SK-N-SH (cell line): ENCODE measurements around the gene DGKH.

Experiments
- TAF1 ChIP-seq: IDR thresholded peaks from 2 replicates; pipeline ENCODE4 v1.6.1; 2012; ENCODE audit warnings: low read depth, mild to moderate bottlenecking, low read length, moderate library complexity, borderline replicate concordance
- TF ChIP-seq, protein P1 (sequence below): fragments of 200-600 bp; sonication (generic); IDR thresholded peaks from 2 replicates; pipeline ENCODE4 v1.6.1; 2017; ENCODE audit warnings: antibody characterized with exemption, mild to moderate bottlenecking, moderate library complexity

DNA sequence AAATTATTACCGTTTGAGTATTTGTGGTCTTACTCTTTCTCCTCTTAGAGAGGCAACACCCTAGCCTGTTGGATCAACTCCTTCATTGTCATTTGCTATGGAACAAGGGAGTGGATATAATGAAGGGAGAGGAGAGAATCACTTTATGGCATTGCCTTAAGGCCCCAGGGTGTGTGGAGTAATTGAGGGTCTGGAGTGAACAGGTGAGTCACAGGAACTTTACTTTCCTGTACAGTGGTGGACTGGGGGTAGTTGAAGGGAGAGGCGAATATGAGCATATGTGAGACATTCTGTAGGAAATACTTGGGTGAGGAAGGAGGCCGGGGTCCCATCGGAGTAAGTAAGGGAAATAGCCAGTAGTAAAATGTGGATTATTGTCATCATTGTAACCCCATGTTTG lies 17.0 kb downstream of the DGKH start:
- TF ChIP-seq, protein P1, sequence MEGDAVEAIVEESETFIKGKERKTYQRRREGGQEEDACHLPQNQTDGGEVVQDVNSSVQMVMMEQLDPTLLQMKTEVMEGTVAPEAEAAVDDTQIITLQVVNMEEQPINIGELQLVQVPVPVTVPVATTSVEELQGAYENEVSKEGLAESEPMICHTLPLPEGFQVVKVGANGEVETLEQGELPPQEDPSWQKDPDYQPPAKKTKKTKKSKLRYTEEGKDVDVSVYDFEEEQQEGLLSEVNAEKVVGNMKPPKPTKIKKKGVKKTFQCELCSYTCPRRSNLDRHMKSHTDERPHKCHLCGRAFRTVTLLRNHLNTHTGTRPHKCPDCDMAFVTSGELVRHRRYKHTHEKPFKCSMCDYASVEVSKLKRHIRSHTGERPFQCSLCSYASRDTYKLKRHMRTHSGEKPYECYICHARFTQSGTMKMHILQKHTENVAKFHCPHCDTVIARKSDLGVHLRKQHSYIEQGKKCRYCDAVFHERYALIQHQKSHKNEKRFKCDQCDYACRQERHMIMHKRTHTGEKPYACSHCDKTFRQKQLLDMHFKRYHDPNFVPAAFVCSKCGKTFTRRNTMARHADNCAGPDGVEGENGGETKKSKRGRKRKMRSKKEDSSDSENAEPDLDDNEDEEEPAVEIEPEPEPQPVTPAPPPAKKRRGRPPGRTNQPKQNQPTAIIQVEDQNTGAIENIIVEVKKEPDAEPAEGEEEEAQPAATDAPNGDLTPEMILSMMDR, result no peak
- no peak for TF ChIP-seq TAF1
